T-cell (primary cell): ENCODE results near the gene THSD7A. TPM values are rescaled to one million over a fixed set of nuclear protein-coding genes. Genes with fewer than 3 reads are reported as not detected.

Experiments
- ATAC-seq, 4 experiments: fragments of 200-7000 bp in 3 of 4; fragments of 150-1000 bp in 1 of 4; cut with Tn5 transposase; replicated peaks in 1 of 4; 1 replicate in 3 of 4; 2 replicates in 1 of 4; pipeline ENCODE4 v1.10.0; 2021; ENCODE audit warnings: moderate library complexity in 3 of 4, mild to moderate bottlenecking in 2 of 4, moderate number of reproducible peaks in 1 of 4
- CTCF ChIA-PET, 2 donors: fragments of 300-600 bp; sonication (Branson Sonifier 250); formaldehyde crosslinking; loops; one replicate each; lab custom pipeline; 2022; ENCODE audit warnings: antibody characterized with exemption in 2 of 2; lab: Charles Lee
- POLR2A ChIA-PET, 2 donors: fragments of 300-600 bp; sonication (Branson Sonifier 250); formaldehyde crosslinking; loops; one replicate each; lab custom pipeline; 2022; ENCODE audit warnings: antibody characterized with exemption in 2 of 2; lab: Charles Lee
- DNase-seq, 35 experiments: peaks; one replicate each; pipeline versions ENCODE4 v3.0.0 to v3.0.0-alpha.2; 2013 to 2023
- H3K27ac ChIP-seq: one replicate; pipeline ENCODE4 v1.5.1; 2013; ENCODE audit warnings: low read length
- H3K27me3 ChIP-seq, 2 experiments: replicated peaks in 1 of 2; 1 replicate in 1 of 2; 2 replicates in 1 of 2; pipeline versions ENCODE4 v1.6.1 to v1.7.0; 2013; ENCODE audit warnings: low read length in 1 of 2, mixed read lengths in 1 of 2; ENCODE audit not compliant: control insufficient read depth in 2 of 2, insufficient read depth in 2 of 2; ENCODE audit errors: extremely low read depth in 1 of 2
- H3K36me3 ChIP-seq, 2 donors: 1 replicate in 1 of 2; 2 replicates in 1 of 2; pipeline versions ENCODE4 v1.6.1 to v1.7.0; 2013; ENCODE audit warnings: low read length in 1 of 2; ENCODE audit not compliant: control insufficient read depth in 2 of 2, insufficient read depth in 1 of 2; ENCODE audit errors: extremely low read depth in 1 of 2
- H3K4me1 ChIP-seq, 2 experiments: 1 replicate in 1 of 2; 2 replicates in 1 of 2; pipeline versions ENCODE4 v1.6.1 to v1.7.0; 2013; ENCODE audit warnings: low read length in 2 of 2, mixed read lengths in 1 of 2; ENCODE audit not compliant: insufficient read depth in 2 of 2, control insufficient read depth in 1 of 2; ENCODE audit errors: extremely low read depth in 1 of 2
- H3K4me3 ChIP-seq, 2 donors: 1 replicate in 1 of 2; 2 replicates in 1 of 2; pipeline versions ENCODE4 v1.5.1 to v1.7.0; 2013; ENCODE audit warnings: mild to moderate bottlenecking in 2 of 2, low read length in 1 of 2, moderate library complexity in 1 of 2; ENCODE audit not compliant: control insufficient read depth in 1 of 2; ENCODE audit errors: extremely low read depth in 1 of 2
- H3K9me3 ChIP-seq: 2 replicates; pipeline ENCODE4 v1.7.0; 2013
- H3K27ac Mint-ChIP-seq, 2 donors: one replicate each; pipeline ENCODE4 v1.8.0; 2020 to 2021; ENCODE audit warnings: mild to moderate bottlenecking in 2 of 2, mixed read lengths in 2 of 2
- H3K27me3 Mint-ChIP-seq, 2 donors: one replicate each; pipeline ENCODE4 v1.8.0; 2021 to 2022; ENCODE audit warnings: mixed read lengths in 2 of 2
- H3K36me3 Mint-ChIP-seq: one replicate; pipeline ENCODE4 v1.8.0; 2021; ENCODE audit warnings: mixed read lengths
- H3K4me1 Mint-ChIP-seq, 3 donors: one replicate each; pipeline ENCODE4 v1.8.0; 2020 to 2022; ENCODE audit warnings: mixed read lengths in 3 of 3, mild to moderate bottlenecking in 1 of 3
- H3K4me3 Mint-ChIP-seq, 3 donors: one replicate each; pipeline ENCODE4 v1.8.0; 2020 to 2022; ENCODE audit warnings: mild to moderate bottlenecking in 3 of 3, mixed read lengths in 3 of 3, moderate library complexity in 3 of 3
- H3K9me3 Mint-ChIP-seq, 3 donors: one replicate each; pipeline ENCODE4 v1.8.0; 2020 to 2022; ENCODE audit warnings: mixed read lengths in 3 of 3
- WGBS: methylation state at CpG from one replicate; pipeline ENCODE4 v1.1.5; 2013; ENCODE audit warnings: missing lambda C conversion rate; ENCODE audit not compliant: insufficient coverage; 5-methylcytosine and 5-hydroxymethylcytosine counted together
- total RNA-seq, 35 experiments: library from RNA in 6 of 35; stranded (reverse) in 6 of 35; fragments of 120-200 nt in 1 of 35; gene quantifications; one replicate each; pipeline versions ENCODE4 v1.2.1 to v1.2.4 and lab custom pipeline; 2013 to 2026

Gene THSD7A
- total RNA-seq, 5 donors from 2014 or later (not counting 1 experiment from before 2014, with no cell fraction given) = 0.08 to 0.33 TPM; not detected in 3

- CTCF ChIA-PET = no interaction called here
Observed at GRCh38 chr7:11675163-11675562, 156.8 kb downstream of the THSD7A start.

GRCh38 chr7:11668727-11669126 lies 163.3 kb downstream of the THSD7A start:
- H3K4me3 ChIP-seq = no peak overlapping the region
- no CpG with 5 or more reads among the region's 4 CpGs for WGBS
- no peaks in the 10 kb centered on the region for H3K4me1 ChIP-seq
- ChIA-PET POLR2A (no interaction called here), CTCF (no interaction called here)
- Mint-ChIP-seq H3K9me3 (no peaks in the 10 kb centered on the region), H3K4me3 (no peak overlapping the region), H3K27me3 (no peaks in the 10 kb centered on the region), H3K36me3 (no peaks in the 10 kb centered on the region), H3K4me1 (no peaks in the 10 kb centered on the region), H3K27ac (no peak overlapping the region)
- DNase-seq = no peak
- H3K27ac ChIP-seq = no peak overlapping the region
- peaks cover 0 to 3% of the 10 kb centered on the region in 2 experiments for H3K27me3 ChIP-seq
- no peaks in the 10 kb centered on the region for H3K9me3 ChIP-seq
- ATAC-seq = no peak
- H3K36me3 ChIP-seq = no peaks in the 10 kb centered on the region

More at GRCh38 chr7:11675163-11675562, 156.8 kb downstream of the THSD7A start:
- peaks cover 0 to 4% of the 10 kb centered on the region in 2 experiments for H3K27me3 ChIP-seq
- H3K9me3 ChIP-seq = no peaks in the 10 kb centered on the region
- no peaks in the 10 kb centered on the region for H3K36me3 ChIP-seq
- Mint-ChIP-seq H3K4me1 (no peaks in the 10 kb centered on the region), H3K27me3 (no peaks in the 10 kb centered on the region), H3K36me3 (no peaks in the 10 kb centered on the region), H3K4me3 (no peak overlapping the region), H3K27ac (no peak overlapping the region), H3K9me3 (peaks cover 19 to 35% (median 22%) of the 10 kb centered on the region in 3 donors)
- DNase-seq = no peak
- POLR2A ChIA-PET = no interaction called here
- H3K4me3 ChIP-seq = no peak overlapping the region
- H3K27ac ChIP-seq = no peak overlapping the region
- no peaks in the 10 kb centered on the region for H3K4me1 ChIP-seq
- 89% methylated on average over 4 of the region's 5 CpGs for WGBS
- no peak for ATAC-seq

- ATAC-seq (no peak), DNase-seq (no peak)
- H3K36me3 Mint-ChIP-seq = no peaks in the 10 kb centered on the region
- Histone ChIP-seq H3K4me1 (no peaks in the 10 kb centered on the region), H3K27ac (no peak overlapping the region), H3K9me3 (no peaks in the 10 kb centered on the region), H3K27me3 (no peaks in the 10 kb centered on the region), H3K4me3 (no peak overlapping the region), H3K36me3 (no peaks in the 10 kb centered on the region)
- no peak overlapping the region for H3K27ac Mint-ChIP-seq
- H3K4me1 Mint-ChIP-seq = no peaks in the 10 kb centered on the region
- no peak overlapping the region for H3K4me3 Mint-ChIP-seq
- CTCF ChIA-PET = no interaction called here
- WGBS = 83% methylated on average over 1 of the region's 2 CpGs
- H3K27me3 Mint-ChIP-seq = no peaks in the 10 kb centered on the region
- no peaks in the 10 kb centered on the region for H3K9me3 Mint-ChIP-seq
- POLR2A ChIA-PET = no interaction called here
Observed at GRCh38 chr7:11667810-11668185, 164.2 kb downstream of the THSD7A start.

GRCh38 chr7:11667071-11667809 lies 164.8 kb downstream of the THSD7A start:
- no peak overlapping the region for H3K27ac Mint-ChIP-seq
- ATAC-seq = no peak
- Histone ChIP-seq H3K4me3 (no peak overlapping the region), H3K4me1 (no peaks in the 10 kb centered on the region), H3K27me3 (no peaks in the 10 kb centered on the region), H3K36me3 (no peaks in the 10 kb centered on the region), H3K27ac (no peak overlapping the region), H3K9me3 (no peaks in the 10 kb centered on the region)
- H3K36me3 Mint-ChIP-seq = no peaks in the 10 kb centered on the region
- WGBS = no CpG with 5 or more reads among the region's 7 CpGs
- ChIA-PET POLR2A (no interaction called here), CTCF (no interaction called here)
- H3K4me1 Mint-ChIP-seq = no peaks in the 10 kb centered on the region
- no peaks in the 10 kb centered on the region for H3K27me3 Mint-ChIP-seq
- H3K4me3 Mint-ChIP-seq = no peak overlapping the region
- no peaks in the 10 kb centered on the region for H3K9me3 Mint-ChIP-seq
- DNase-seq = no peak

- DNase-seq (no peak), ATAC-seq (no peak)
- Mint-ChIP-seq H3K27ac (no peak overlapping the region), H3K9me3 (no peaks in the 10 kb centered on the region), H3K27me3 (no peaks in the 10 kb centered on the region), H3K4me3 (no peak overlapping the region), H3K36me3 (no peaks in the 10 kb centered on the region), H3K4me1 (no peaks in the 10 kb centered on the region)
- Histone ChIP-seq H3K36me3 (no peaks in the 10 kb centered on the region), H3K27me3 (no peaks in the 10 kb centered on the region), H3K9me3 (no peaks in the 10 kb centered on the region), H3K4me3 (no peak overlapping the region), H3K4me1 (no peaks in the 10 kb centered on the region), H3K27ac (no peak overlapping the region)
- 53% methylated on average over 2 of the region's 3 CpGs for WGBS
- CTCF ChIA-PET = no interaction called here
- POLR2A ChIA-PET = no interaction called here
Observed at GRCh38 chr7:11665357-11665756, 166.6 kb downstream of the THSD7A start.

GRCh38 chr7:11655642-11656041 lies 176.4 kb downstream of the THSD7A start:
- Mint-ChIP-seq H3K9me3 (no peaks in the 10 kb centered on the region), H3K27me3 (no peaks in the 10 kb centered on the region), H3K27ac (no peak overlapping the region), H3K4me3 (no peak overlapping the region), H3K4me1 (no peaks in the 10 kb centered on the region), H3K36me3 (no peaks in the 10 kb centered on the region)
- H3K4me1 ChIP-seq = no peaks in the 10 kb centered on the region
- no CpG with 5 or more reads among the region's 1 CpG for WGBS
- H3K27ac ChIP-seq = no peak overlapping the region
- H3K36me3 ChIP-seq = no peaks in the 10 kb centered on the region
- no peaks in the 10 kb centered on the region for H3K9me3 ChIP-seq
- ChIA-PET POLR2A (no interaction called here), CTCF (no interaction called here)
- ATAC-seq (no peak), DNase-seq (no peak)
- no peak overlapping the region for H3K4me3 ChIP-seq
- no peaks in the 10 kb centered on the region for H3K27me3 ChIP-seq

- H3K36me3 ChIP-seq = no peaks in the 10 kb centered on the region
- Mint-ChIP-seq H3K4me1 (no peaks in the 10 kb centered on the region), H3K4me3 (no peak overlapping the region), H3K9me3 (peaks cover 0 to 4% (median 0%) of the 10 kb centered on the region in 3 donors), H3K36me3 (no peaks in the 10 kb centered on the region), H3K27ac (no peak overlapping the region), H3K27me3 (no peaks in the 10 kb centered on the region)
- no peaks in the 10 kb centered on the region for H3K27me3 ChIP-seq
- H3K4me3 ChIP-seq = no peak overlapping the region
- H3K27ac ChIP-seq = no peak overlapping the region
- POLR2A ChIA-PET = no interaction called here
- CTCF ChIA-PET = no interaction called here
- H3K4me1 ChIP-seq = no peaks in the 10 kb centered on the region
- no peaks in the 10 kb centered on the region for H3K9me3 ChIP-seq
- DNase-seq (no peak), ATAC-seq (no peak)
Observed at GRCh38 chr7:11655163-11655562, 176.8 kb downstream of the THSD7A start.
